HFF-Myc (cell line): ENCODE results near the gene INPP5J.

Source experiments
- DNase-seq: peaks from one replicate; pipeline ENCODE4 v3.0.0-alpha.2; 2011; ENCODE audit warnings: low read depth; ENCODE audit errors: extremely low read depth
- H3K4me3 ChIP-seq: replicated peaks from 2 replicates; pipeline ENCODE4 v1.5.1; 2011; ENCODE audit warnings: low read depth, mild to moderate bottlenecking, control low read depth, low read length
- CTCF ChIP-seq: IDR thresholded peaks from 2 replicates; pipeline ENCODE4 v1.5.1; 2012; ENCODE audit warnings: mild to moderate bottlenecking, low read depth, low read length, control low read depth; ENCODE audit errors: missing control alignments

The INPP5J gene

GRCh38 chr22:31103111-31103510, 19.7 kb upstream of the INPP5J start:
- TF ChIP-seq CTCF: no peak
- DNase-seq: no peak
- no peak overlapping the region for H3K4me3 ChIP-seq

GRCh38 chr22:31103899-31104694, 18.7 kb upstream of the INPP5J start:
- no peak overlapping the region for H3K4me3 ChIP-seq

GRCh38 chr22:31104869-31105268, 17.9 kb upstream of the INPP5J start:
- peak; percentile 5 for TF ChIP-seq CTCF
- no peak overlapping the region for H3K4me3 ChIP-seq
- no peak for DNase-seq

More at GRCh38 chr22:31103899-31104694, 18.7 kb upstream of the INPP5J start:
- TF ChIP-seq CTCF: no peak
- no peak for DNase-seq

- no peak for TF ChIP-seq CTCF
- peak overlapping the region; percentile 76 for H3K4me3 ChIP-seq
- no peak for DNase-seq
Observed at GRCh38 chr22:31105282-31105929, 17.4 kb upstream of the INPP5J start.

GRCh38 chr22:31106001-31106571, 16.7 kb upstream of the INPP5J start:
- H3K4me3 ChIP-seq: peak overlapping the region; percentile 76
- DNase-seq: no peak
- TF ChIP-seq CTCF: no peak

GRCh38 chr22:31106731-31107177, 16.0 kb upstream of the INPP5J start:
- peak overlapping the region; percentile 76 for H3K4me3 ChIP-seq
- DNase-seq: no peak
- no peak for TF ChIP-seq CTCF
